HG03064 (cell line): ENCODE results near the gene IRF8.
"Not testable (repeated sequence)": the region's sequence is repeated elsewhere in the genome, so short reads cannot be mapped to it uniquely, and the experiment has no call there.

Experiments used
- ATAC-seq: cut with Tn5 transposase; IDR thresholded peaks from one replicate; pipeline ENCODE4 v1.9.1; 2021; ENCODE audit warnings: low read depth; ENCODE audit not compliant: unreplicated experiment

Gene IRF8

GRCh38 chr16:85891033-85891775, 7.8 kb upstream of the IRF8 start:
- ATAC-seq, result no peak

- no peak for ATAC-seq
Measured at GRCh38 chr16:85891776-85892166, 7.2 kb upstream of the IRF8 start.

DNA sequence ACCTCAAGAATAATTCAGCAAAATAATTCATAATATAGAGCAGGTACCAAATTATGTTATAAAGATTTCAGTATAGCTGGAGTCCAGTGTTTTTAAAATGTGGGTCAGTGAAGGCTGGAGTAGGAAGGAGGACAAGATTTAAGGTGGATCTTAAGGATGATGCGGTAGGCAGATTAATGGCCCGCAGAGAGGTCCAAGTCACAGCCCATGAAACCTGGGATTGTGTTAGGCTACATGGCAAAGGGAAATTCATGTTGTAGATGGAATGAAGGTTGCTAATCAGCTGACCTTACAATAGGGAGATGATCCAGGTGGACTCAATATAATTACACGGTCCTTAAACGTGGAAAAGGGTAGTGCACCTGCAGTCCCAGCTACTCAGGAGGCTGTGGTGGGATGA, 6.2 kb upstream of the IRF8 start:
- ATAC-seq, result no peak

- no peak for ATAC-seq
Measured at GRCh38 chr16:85894266-85894665, 4.7 kb upstream of the IRF8 start.

- no peak for ATAC-seq
Measured at GRCh38 chr16:85897382-85897781, 1.6 kb upstream of the IRF8 start.

- no peak for ATAC-seq
Measured at GRCh38 chr16:85899444-85899843, 482 bp downstream of the IRF8 start.

DNA sequence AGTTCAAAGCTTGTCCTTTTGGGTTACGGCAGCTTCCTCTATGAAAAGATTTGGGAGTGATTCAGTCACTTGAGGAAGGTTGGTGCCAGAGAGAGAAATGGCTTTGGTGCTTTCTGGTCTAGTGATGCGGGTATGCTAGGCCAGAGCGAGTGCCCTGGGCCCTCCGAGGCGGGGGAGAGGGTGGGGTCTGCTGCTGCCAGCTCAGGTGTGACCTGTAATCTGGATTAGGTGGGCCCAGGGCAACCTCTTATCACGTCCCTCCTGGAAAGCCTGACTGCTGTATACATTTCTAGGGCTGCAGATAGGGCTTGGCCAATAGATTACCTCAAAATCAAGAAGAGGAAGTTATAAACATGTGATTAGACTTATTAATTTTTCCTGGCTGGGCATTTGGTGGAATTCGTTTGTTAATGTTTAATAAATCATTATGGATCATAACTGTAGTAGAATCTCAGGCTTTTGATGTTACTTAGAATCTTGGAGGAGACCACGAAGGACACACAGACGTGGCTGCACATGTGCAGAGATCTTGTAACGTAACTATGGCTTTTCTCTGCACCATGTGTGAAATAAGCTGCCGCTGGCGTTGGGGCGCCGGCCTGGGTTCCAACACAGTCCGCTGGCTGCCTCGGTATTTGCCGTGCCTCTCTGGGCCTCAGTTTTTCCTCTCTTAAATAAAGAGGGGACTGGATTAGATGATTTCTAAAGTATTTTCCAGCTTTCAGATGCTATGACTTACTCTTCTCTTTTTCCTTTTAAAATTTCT, 1.2 kb downstream of the IRF8 start:
- ATAC-seq, result no peak

- ATAC-seq, result no peak
Measured at GRCh38 chr16:85901110-85901509, 2.1 kb downstream of the IRF8 start.

DNA sequence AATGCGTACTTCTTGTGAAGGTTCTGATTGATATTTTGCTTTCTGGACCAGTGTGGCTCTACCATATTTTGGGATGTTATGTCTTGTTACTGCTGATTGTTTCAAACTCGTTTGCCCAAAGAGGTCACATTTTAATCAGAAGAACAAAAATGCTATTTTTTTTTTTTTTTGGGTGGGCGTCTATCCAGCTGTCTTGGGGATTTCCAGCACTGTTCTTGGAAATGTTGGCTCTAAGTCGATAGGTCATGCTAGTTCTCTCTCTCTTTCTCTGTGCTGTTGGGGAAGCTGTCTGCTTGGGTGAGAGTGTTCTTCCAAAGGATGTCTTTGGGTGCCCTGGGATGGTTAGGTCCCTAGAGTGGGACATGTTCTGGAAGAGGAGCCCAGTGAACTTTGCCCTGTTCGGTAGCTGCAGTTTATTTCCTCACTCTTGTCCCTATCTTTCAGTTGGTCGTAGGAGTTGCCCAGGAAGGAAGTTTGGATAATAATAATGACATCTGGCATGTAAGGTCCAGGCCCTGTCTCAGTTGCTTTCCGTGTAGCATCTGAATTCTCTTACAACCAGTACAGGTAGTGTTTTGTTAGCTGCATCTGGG, 2.9 kb downstream of the IRF8 start:
- no peak for ATAC-seq

- ATAC-seq, result peak; percentile 43
Measured at GRCh38 chr16:85902366-85903155, 3.6 kb downstream of the IRF8 start.

- no peak for ATAC-seq
Measured at GRCh38 chr16:85903559-85903958, 4.6 kb downstream of the IRF8 start.

DNA sequence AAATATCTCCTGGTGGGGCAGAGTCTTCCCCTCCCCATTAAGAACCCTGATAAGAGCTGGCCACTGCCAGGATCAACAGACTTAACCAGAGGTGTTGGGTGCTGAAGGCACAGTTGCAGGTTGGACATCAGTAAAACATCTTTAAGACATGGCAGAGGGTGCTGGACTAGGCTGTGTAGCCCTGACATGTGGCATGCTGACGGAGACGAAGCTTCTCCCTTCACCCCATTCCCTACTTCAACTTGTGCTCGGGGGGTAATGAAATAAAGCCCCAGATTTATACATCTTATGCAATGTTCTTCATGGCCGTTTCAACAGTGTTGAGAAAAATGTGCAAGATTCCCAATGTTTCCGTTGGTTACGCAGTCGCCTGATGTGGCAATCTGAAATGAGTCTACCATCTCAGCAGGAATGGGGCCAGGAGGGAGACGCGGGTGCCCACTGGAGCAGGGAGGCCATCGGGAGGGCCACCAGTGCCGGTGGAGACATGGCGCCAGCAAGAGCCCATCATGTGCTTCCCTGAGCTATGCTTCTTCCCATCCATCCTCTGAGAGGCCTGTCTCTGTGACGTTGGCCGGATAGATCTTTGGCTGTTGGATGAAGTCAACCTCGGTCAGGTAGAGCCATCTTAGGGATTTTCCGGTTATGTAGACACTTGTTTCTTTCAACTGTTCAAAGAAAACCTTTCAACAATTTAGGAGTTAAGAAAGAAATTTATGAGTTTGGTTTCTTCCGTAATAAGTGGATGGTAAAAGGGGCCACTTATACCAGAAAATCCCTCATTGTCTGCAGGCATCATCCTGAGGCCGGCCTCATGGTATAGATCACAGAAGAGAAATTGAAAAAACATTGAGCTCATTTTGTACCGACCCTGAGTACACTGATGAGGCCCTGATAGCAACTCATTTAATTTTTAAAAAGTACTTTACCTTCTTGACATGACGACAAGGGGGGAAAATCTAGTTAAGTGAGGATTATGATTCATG, 6.4 kb downstream of the IRF8 start:
- no peak for ATAC-seq

DNA sequence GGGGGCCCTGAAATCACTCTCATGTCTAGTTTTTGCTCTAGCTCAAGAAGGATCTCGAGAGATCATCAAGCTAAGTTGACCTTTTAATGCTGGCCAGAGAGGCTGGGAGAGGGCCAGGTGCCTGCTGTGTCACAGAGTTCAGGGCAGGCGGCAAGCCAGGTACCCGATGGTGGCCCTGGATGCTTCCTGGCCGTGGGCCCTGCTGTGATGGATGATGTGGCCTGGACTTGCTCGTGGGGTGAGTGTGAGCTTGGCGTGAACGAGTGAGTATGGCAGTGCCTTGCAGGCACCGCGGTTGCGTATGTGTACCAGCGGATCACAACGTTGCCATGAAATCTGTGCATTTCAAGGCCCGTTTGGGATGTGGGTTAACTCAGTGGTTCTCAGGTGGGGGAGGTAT, 7.4 kb downstream of the IRF8 start:
- no peak for ATAC-seq

DNA sequence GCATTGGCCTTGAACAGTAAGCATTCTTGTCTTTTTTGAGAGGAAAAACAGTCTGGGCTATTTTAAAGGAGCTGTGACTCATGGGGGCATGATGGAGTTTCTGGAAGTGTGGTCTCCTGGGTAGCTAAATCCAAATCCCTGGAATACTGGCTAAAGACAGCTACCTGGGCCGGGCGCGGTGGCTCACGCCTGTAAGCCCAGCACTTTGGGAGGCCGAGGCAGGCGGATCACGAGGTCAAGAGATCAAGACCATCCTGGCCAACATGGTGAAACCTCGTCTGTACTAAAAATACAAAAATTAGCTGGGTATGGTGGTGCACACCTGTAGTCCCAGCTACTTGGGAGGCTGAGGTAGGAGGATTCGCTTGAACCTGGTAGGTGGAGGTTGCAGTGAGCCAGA, 8.3 kb downstream of the IRF8 start:
- ATAC-seq, result not testable (repeated sequence)

- peak; percentile 54 for ATAC-seq
Measured at GRCh38 chr16:85908444-85908843, 9.5 kb downstream of the IRF8 start.

- no peak for ATAC-seq
Measured at GRCh38 chr16:85908889-85909589, 10.1 kb downstream of the IRF8 start.

DNA sequence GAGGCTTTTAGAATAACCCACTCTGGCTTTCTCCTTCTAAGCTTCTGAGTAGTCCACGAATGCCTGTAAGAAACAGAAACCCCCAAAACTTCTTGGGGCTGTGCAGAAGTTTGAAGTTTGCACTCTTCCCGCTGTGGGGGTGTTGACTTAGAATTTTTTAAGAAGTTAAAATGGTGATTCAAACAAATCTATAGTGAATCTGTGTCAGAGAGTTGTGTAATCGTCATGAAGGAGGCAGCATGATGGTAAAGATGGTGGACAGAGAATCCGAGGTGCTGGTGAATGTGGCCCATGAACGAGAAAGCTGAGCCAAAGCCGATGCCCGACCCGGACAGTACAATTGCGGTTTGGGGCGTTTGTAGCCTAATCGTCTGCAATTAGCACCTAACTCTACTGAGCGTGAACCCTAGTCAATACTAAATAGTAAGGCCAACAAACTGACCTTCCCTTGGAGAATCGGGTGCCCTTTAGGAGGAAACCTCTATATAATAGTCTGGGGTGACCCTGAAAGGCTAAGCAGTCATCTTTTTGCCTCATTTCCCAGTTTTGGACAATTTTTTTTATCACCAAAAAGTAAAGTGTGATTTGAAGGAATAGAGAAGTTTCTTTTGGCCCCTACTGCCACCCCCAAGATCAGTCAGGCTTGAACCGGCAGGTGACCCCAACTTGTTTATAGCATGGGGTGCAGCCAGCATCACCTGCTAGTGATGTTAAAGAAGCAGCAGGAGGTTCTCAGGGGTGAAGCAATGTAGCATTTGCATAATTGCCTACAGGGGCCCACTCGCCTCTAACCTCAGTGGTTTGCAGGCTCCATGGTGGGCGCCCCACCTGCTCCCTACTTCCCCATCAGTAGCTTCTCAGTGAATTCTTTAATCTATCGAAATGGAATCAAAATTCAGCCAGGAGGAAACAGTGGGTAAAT, 11.2 kb downstream of the IRF8 start:
- no peak for ATAC-seq

DNA sequence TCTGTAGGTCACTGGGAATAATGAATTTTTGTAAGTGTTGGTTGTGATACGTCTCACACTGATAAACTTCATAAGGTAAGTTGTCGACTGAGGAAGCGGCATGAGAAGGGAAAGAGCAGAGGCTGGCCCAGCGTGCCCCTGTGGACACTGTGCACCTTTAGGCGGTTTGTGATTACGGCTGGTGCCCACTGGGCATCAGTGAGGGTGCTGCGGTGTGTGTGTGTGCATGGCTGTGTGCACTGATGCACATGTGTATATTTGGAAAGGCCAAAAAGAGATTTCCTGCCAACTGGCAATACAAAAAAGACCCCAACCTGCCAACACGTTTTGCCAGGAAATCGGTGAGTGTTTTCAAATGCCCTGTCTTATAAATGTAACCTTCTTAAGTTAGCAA, 11.9 kb downstream of the IRF8 start:
- no peak for ATAC-seq
